Smooth muscle cell of the pulmonary artery (primary cell): ENCODE results near the gene SPZ1. TPM values are rescaled to one million over a fixed set of nuclear protein-coding genes. Genes with fewer than 3 reads are reported as not detected.

ENCODE experiments used
- total RNA-seq: library from RNA; depleted of rRNA; stranded (reverse); fragments of >200 nt; gene quantifications from 2 replicates; pipeline ENCODE4 v1.2.3, GENCODE V29; 2014

Gene SPZ1
- not detected in 2 replicates for total RNA-seq

GRCh38 chr5:80319702-80320101, at the start of gene SPZ1:
Gene SPZ1, plus strand, starts transcription at chr5:80320002. Its CDS starts 214 bp downstream, at chr5:80320216.

Other genes starting within 250 kb of the SPZ1 start
- gene SERINC5, start 64.0 kb upstream of the SPZ1 start, total RNA-seq = 21.4 and 41.4 TPM in 2 replicates
- 26.7 and 39.7 TPM in 2 replicates for gene ZFYVE16, start 88.1 kb downstream of the SPZ1 start, total RNA-seq
- gene FAM151B, start 168.1 kb downstream of the SPZ1 start, total RNA-seq = 6.1 and 7.4 TPM in 2 replicates